ENCODE results near the gene GALNT18.
A peak's percentile ranks its signal among the peaks of the same experiment; 100 is the strongest.

The GALNT18 gene

GRCh38 chr11:11406652-11407051 lies 215.2 kb downstream of the GALNT18 start:
- Histone ChIP-seq H3K9ac (ENCODE audit: low read depth, low read length, poor library complexity) (no peak overlapping the region), H4K8ac (ENCODE audit: low read depth, low read length) (no peak overlapping the region), H3K4me1 (ENCODE audit: control insufficient read depth in 2 of 2, insufficient read depth in 1 of 2, low read depth in 1 of 2, low read length in 2 of 2) (peaks cover 0 to 16% of the 10 kb centered on the region in 2 donors), H2BK12ac (ENCODE audit: low read length) (no peak overlapping the region), H2AFZ (ENCODE audit: low read length) (no peak overlapping the region), H3K79me1 (ENCODE audit: low read depth, low read length) (no peaks in the 10 kb centered on the region), H2BK15ac (ENCODE audit: low read length) (no peak overlapping the region), H2BK120ac (ENCODE audit: low read depth, low read length) (no peak overlapping the region), H3K4me2 (ENCODE audit: insufficient read depth, low read length, poor library complexity, severe bottlenecking) (no peak overlapping the region), H3K14ac (ENCODE audit: low read length) (no peak overlapping the region), H2AK5ac (ENCODE audit: low read depth, low read length) (no peak overlapping the region), H3K18ac (ENCODE audit: low read length) (no peak overlapping the region), H3K27me3 (ENCODE audit: control insufficient read depth in 3 of 3, insufficient read depth in 3 of 3, low read depth in 1 of 3, low read length in 3 of 3) (no peaks in the 10 kb centered on the region), H4K91ac (ENCODE audit: low read depth, low read length, poor library complexity) (no peak overlapping the region), H3K36me3 (replicated peaks in 1 of 2; ENCODE audit: control insufficient read depth in 2 of 2, insufficient read depth in 2 of 2, low read length in 2 of 2) (no peaks in the 10 kb centered on the region), H3K23ac (ENCODE audit: low read depth, low read length, poor library complexity) (no peak overlapping the region), H2BK5ac (ENCODE audit: low read length) (no peak overlapping the region), H3K4ac (ENCODE audit: low read length) (no peak overlapping the region), H3K4me3 (ENCODE audit: low read length in 2 of 2) (no peak overlapping the region), H3K9me3 (replicated peaks in 1 of 2; ENCODE audit: control insufficient read depth in 2 of 2, insufficient read depth in 1 of 2, low read depth in 1 of 2, low read length in 2 of 2) (no peaks in the 10 kb centered on the region), H3K27ac (replicated peaks; ENCODE audit: low read length) (no peak overlapping the region)
- WGBS, 2 donors (ENCODE audit: extremely low coverage in 2 of 2, insufficient read length in 2 of 2, insufficient replicate concordance in 1 of 2), result no CpG with 5 or more reads among the region's 3 CpGs
- DNase-seq (ENCODE audit: low spot score), result no peak

- Histone ChIP-seq H3K14ac (ENCODE audit: low read length) (no peak overlapping the region), H3K9me3 (replicated peaks in 1 of 2; ENCODE audit: control insufficient read depth in 2 of 2, insufficient read depth in 1 of 2, low read depth in 1 of 2, low read length in 2 of 2) (no peaks in the 10 kb centered on the region), H2AK5ac (ENCODE audit: low read depth, low read length) (no peak overlapping the region), H3K4me3 (ENCODE audit: low read length in 2 of 2) (no peak overlapping the region), H3K4me1 (ENCODE audit: control insufficient read depth in 2 of 2, insufficient read depth in 1 of 2, low read depth in 1 of 2, low read length in 2 of 2) (peaks cover 0 to 13% of the 10 kb centered on the region in 2 donors), H4K8ac (ENCODE audit: low read depth, low read length) (no peak overlapping the region), H3K18ac (ENCODE audit: low read length) (peak overlapping the region; percentile 64), H3K23ac (ENCODE audit: low read depth, low read length, poor library complexity) (no peak overlapping the region), H3K4ac (ENCODE audit: low read length) (no peak overlapping the region), H3K9ac (ENCODE audit: low read depth, low read length, poor library complexity) (no peak overlapping the region), H2BK5ac (ENCODE audit: low read length) (no peak overlapping the region), H3K27me3 (ENCODE audit: control insufficient read depth in 3 of 3, insufficient read depth in 3 of 3, low read depth in 1 of 3, low read length in 3 of 3) (no peaks in the 10 kb centered on the region), H2BK120ac (ENCODE audit: low read depth, low read length) (no peak overlapping the region), H4K91ac (ENCODE audit: low read depth, low read length, poor library complexity) (no peak overlapping the region), H3K36me3 (replicated peaks in 1 of 2; ENCODE audit: control insufficient read depth in 2 of 2, insufficient read depth in 2 of 2, low read length in 2 of 2) (no peaks in the 10 kb centered on the region), H2AFZ (ENCODE audit: low read length) (no peak overlapping the region), H2BK15ac (ENCODE audit: low read length) (no peak overlapping the region), H2BK12ac (ENCODE audit: low read length) (no peak overlapping the region), H3K27ac (replicated peaks; ENCODE audit: low read length) (no peak overlapping the region), H3K4me2 (ENCODE audit: insufficient read depth, low read length, poor library complexity, severe bottlenecking) (no peak overlapping the region), H3K79me1 (ENCODE audit: low read depth, low read length) (no peaks in the 10 kb centered on the region)
- no peak for DNase-seq (ENCODE audit: low spot score)
- no CpG with 5 or more reads among the region's 20 CpGs for WGBS, 2 donors (ENCODE audit: extremely low coverage in 2 of 2, insufficient read length in 2 of 2, insufficient replicate concordance in 1 of 2)
These were observed 217.8 kb downstream of the GALNT18 start for GRCh38 chr11:11403763-11404725.

GRCh38 chr11:11401960-11402535 lies 219.8 kb downstream of the GALNT18 start:
- H3K18ac ChIP-seq (ENCODE audit: low read length), result no peak overlapping the region
- H3K9ac ChIP-seq (ENCODE audit: low read depth, low read length, poor library complexity), result no peak overlapping the region
- H3K23ac ChIP-seq (ENCODE audit: low read depth, low read length, poor library complexity), result no peak overlapping the region
- no peak overlapping the region for H2AK5ac ChIP-seq (ENCODE audit: low read depth, low read length)
- no peak overlapping the region for H2BK5ac ChIP-seq (ENCODE audit: low read length)
- H3K27me3 ChIP-seq (ENCODE audit: control insufficient read depth in 3 of 3, insufficient read depth in 3 of 3, low read depth in 1 of 3, low read length in 3 of 3), result no peaks in the 10 kb centered on the region
- WGBS, 2 donors (ENCODE audit: extremely low coverage in 2 of 2, insufficient read length in 2 of 2, insufficient replicate concordance in 1 of 2), result no CpG with 5 or more reads among the region's 3 CpGs
- H3K36me3 ChIP-seq (replicated peaks in 1 of 2; ENCODE audit: control insufficient read depth in 2 of 2, insufficient read depth in 2 of 2, low read length in 2 of 2), result no peaks in the 10 kb centered on the region
- H3K14ac ChIP-seq (ENCODE audit: low read length), result no peak overlapping the region
- peaks cover 0 to 9% of the 10 kb centered on the region in 2 donors for H3K4me1 ChIP-seq (ENCODE audit: control insufficient read depth in 2 of 2, insufficient read depth in 1 of 2, low read depth in 1 of 2, low read length in 2 of 2)
- H3K9me3 ChIP-seq (replicated peaks in 1 of 2; ENCODE audit: control insufficient read depth in 2 of 2, insufficient read depth in 1 of 2, low read depth in 1 of 2, low read length in 2 of 2), result no peaks in the 10 kb centered on the region
- H3K27ac ChIP-seq (replicated peaks; ENCODE audit: low read length), result no peak overlapping the region
- no peak overlapping the region for H2BK12ac ChIP-seq (ENCODE audit: low read length)
- H3K4me3 ChIP-seq (ENCODE audit: low read length in 2 of 2), result no peak overlapping the region
- H3K4ac ChIP-seq (ENCODE audit: low read length), result no peak overlapping the region
- H2AFZ ChIP-seq (ENCODE audit: low read length), result no peak overlapping the region
- no peak for DNase-seq (ENCODE audit: low spot score)
- H4K8ac ChIP-seq (ENCODE audit: low read depth, low read length), result no peak overlapping the region
- no peak overlapping the region for H2BK15ac ChIP-seq (ENCODE audit: low read length)
- H2BK120ac ChIP-seq (ENCODE audit: low read depth, low read length), result no peak overlapping the region
- H3K79me1 ChIP-seq (ENCODE audit: low read depth, low read length), result no peaks in the 10 kb centered on the region
- no peak overlapping the region for H3K4me2 ChIP-seq (ENCODE audit: insufficient read depth, low read length, poor library complexity, severe bottlenecking)
- no peak overlapping the region for H4K91ac ChIP-seq (ENCODE audit: low read depth, low read length, poor library complexity)

- Histone ChIP-seq H3K18ac (ENCODE audit: low read length) (no peak overlapping the region), H3K27ac (replicated peaks; ENCODE audit: low read length) (no peak overlapping the region), H3K9ac (ENCODE audit: low read depth, low read length, poor library complexity) (no peak overlapping the region), H2BK15ac (ENCODE audit: low read length) (no peak overlapping the region), H3K9me3 (replicated peaks in 1 of 2; ENCODE audit: control insufficient read depth in 2 of 2, insufficient read depth in 1 of 2, low read depth in 1 of 2, low read length in 2 of 2) (no peaks in the 10 kb centered on the region), H3K4me3 (ENCODE audit: low read length in 2 of 2) (no peak overlapping the region), H4K8ac (ENCODE audit: low read depth, low read length) (no peak overlapping the region), H3K4ac (ENCODE audit: low read length) (no peak overlapping the region), H2AK5ac (ENCODE audit: low read depth, low read length) (no peak overlapping the region), H3K4me2 (ENCODE audit: insufficient read depth, low read length, poor library complexity, severe bottlenecking) (no peak overlapping the region), H2AFZ (ENCODE audit: low read length) (no peak overlapping the region), H3K27me3 (ENCODE audit: control insufficient read depth in 3 of 3, insufficient read depth in 3 of 3, low read depth in 1 of 3, low read length in 3 of 3) (no peaks in the 10 kb centered on the region), H3K4me1 (ENCODE audit: control insufficient read depth in 2 of 2, insufficient read depth in 1 of 2, low read depth in 1 of 2, low read length in 2 of 2) (peaks cover 0 to 8% of the 10 kb centered on the region in 2 donors), H4K91ac (ENCODE audit: low read depth, low read length, poor library complexity) (no peak overlapping the region), H2BK12ac (ENCODE audit: low read length) (no peak overlapping the region), H3K79me1 (ENCODE audit: low read depth, low read length) (no peaks in the 10 kb centered on the region), H3K23ac (ENCODE audit: low read depth, low read length, poor library complexity) (no peak overlapping the region), H2BK120ac (ENCODE audit: low read depth, low read length) (no peak overlapping the region), H3K14ac (ENCODE audit: low read length) (no peak overlapping the region), H2BK5ac (ENCODE audit: low read length) (no peak overlapping the region), H3K36me3 (replicated peaks in 1 of 2; ENCODE audit: control insufficient read depth in 2 of 2, insufficient read depth in 2 of 2, low read length in 2 of 2) (no peaks in the 10 kb centered on the region)
- WGBS, 2 donors (ENCODE audit: extremely low coverage in 2 of 2, insufficient read length in 2 of 2, insufficient replicate concordance in 1 of 2), result no CpG with 5 or more reads among the region's 9 CpGs
- no peak for DNase-seq (ENCODE audit: low spot score)
These were observed 221.1 kb downstream of the GALNT18 start for GRCh38 chr11:11400635-11401232.

Data from neuronal stem cell (in vitro differentiated cells).